ENCODE measurements around the gene ARHGAP26. TPM values are rescaled to one million over a fixed set of nuclear protein-coding genes. Genes with fewer than 3 reads are reported as not detected.

ARHGAP26 gene
- total RNA-seq, 1 experiment from 2014 or later = 54.3 TPM

DNA sequence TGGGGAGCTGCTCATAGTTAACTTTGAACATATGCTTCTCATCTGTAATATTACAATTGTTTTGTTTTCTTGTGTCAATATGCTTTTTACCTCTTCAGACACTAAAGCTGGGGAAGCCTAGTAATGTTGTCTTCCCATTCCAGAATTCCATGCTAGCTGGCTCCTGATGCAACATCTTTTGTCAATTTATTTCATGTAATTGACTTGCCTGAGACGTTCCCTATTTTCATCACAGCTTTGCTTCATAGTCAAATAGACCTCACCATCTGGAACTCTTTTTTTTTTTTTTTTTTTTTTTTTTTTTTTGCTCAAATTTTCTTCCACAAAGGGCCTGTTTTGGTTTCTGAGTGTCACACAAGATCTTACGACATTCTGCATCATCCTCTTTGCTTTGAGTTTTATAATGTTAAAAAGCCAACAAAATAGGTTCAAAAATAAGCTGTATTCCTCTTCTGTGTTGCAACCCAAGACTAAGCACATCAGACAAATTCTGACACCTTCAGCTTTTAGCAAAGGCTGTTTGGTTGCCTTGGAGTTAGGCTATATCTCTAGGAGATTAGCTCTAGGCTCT, 398.1 kb downstream of the ARHGAP26 start:
- Mint-ChIP-seq H3K27me3 (ENCODE audit: insufficient read depth, unreplicated experiment) (no peaks in the 10 kb centered on the region), H3K27ac (ENCODE audit: low read depth, unreplicated experiment) (no peak overlapping the region), H3K4me1 (ENCODE audit: insufficient read depth, unreplicated experiment) (peaks cover 17% of the 10 kb centered on the region), H3K9me3 (ENCODE audit: unreplicated experiment) (no peaks in the 10 kb centered on the region), H3K36me3 (ENCODE audit: insufficient read depth, unreplicated experiment) (no peaks in the 10 kb centered on the region), H3K4me3 (ENCODE audit: unreplicated experiment) (no peak overlapping the region)
- intact Hi-C loops (cut with micrococcal nuclease) = loop anchor here (10.0 kb wide), 1 partner anchor 517 kb away; no protein-coding TSS in a partner anchor
- TF ChIP-seq, protein P1, sequence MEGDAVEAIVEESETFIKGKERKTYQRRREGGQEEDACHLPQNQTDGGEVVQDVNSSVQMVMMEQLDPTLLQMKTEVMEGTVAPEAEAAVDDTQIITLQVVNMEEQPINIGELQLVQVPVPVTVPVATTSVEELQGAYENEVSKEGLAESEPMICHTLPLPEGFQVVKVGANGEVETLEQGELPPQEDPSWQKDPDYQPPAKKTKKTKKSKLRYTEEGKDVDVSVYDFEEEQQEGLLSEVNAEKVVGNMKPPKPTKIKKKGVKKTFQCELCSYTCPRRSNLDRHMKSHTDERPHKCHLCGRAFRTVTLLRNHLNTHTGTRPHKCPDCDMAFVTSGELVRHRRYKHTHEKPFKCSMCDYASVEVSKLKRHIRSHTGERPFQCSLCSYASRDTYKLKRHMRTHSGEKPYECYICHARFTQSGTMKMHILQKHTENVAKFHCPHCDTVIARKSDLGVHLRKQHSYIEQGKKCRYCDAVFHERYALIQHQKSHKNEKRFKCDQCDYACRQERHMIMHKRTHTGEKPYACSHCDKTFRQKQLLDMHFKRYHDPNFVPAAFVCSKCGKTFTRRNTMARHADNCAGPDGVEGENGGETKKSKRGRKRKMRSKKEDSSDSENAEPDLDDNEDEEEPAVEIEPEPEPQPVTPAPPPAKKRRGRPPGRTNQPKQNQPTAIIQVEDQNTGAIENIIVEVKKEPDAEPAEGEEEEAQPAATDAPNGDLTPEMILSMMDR (IDR thresholded peaks at IDR 0.05; ENCODE audit: unreplicated experiment) = no peak
- ChIA-PET POLR2A (interaction anchor here (0.6 to 3.5 kb wide), 5 partner anchors 9 to 104 kb away, joined by 3 to 25 read pairs (median 4); no protein-coding TSS in a partner anchor), CTCF (interaction anchor here (0.6 to 2.3 kb wide), 5 partner anchors 9 to 25 kb away, joined by 3 to 6 read pairs (median 4); no protein-coding TSS in a partner anchor)
- DNase-seq (ENCODE audit: unreplicated experiment) = no peak
- BruUV-seq (replicated peaks) = no TSS peak

DNA sequence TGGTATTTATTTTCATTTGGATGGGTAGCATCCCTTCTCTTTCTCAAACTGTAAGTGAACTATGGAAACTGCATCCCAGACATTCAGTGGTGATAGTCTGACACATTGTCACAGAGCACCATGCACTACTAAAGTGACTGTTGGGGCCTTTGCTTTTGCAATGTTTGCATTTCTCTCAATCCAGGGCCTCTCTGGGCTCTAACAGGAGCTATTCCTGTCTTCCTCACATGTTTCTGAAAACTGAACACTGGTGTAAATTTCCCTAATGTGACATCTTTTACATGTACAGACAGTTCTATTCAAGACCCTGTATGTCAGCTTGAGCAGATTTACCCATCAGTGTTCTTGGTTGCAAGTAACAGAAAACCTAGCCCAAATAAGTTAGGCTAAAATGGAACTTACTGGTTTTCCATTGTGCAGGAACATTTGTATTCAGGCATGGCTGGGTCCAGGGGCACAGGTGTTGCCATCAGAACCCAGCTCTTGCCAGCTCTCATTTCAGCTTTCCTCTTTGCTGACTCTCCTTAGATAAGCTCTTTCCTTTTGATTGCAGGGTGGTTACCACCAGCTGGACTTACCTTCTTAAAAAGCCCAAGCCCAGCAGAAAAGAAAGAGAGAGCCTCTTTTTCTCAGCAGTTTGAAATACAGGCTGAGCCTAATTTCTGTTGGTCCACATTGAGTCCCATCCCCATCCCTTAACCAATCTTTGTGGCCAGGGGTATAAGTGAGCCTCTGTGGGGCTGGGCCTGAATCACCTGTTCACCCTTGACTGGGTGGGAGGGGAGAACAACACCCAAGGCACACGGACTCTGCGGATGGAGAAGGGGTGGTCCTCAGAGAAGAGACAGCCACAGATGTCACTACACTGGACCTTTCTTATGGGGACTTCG, 399.0 kb downstream of the ARHGAP26 start:
- Mint-ChIP-seq H3K27ac (ENCODE audit: low read depth, unreplicated experiment) (no peak overlapping the region), H3K36me3 (ENCODE audit: insufficient read depth, unreplicated experiment) (no peaks in the 10 kb centered on the region), H3K4me1 (ENCODE audit: insufficient read depth, unreplicated experiment) (peaks cover 17% of the 10 kb centered on the region), H3K4me3 (ENCODE audit: unreplicated experiment) (no peak overlapping the region), H3K27me3 (ENCODE audit: insufficient read depth, unreplicated experiment) (no peaks in the 10 kb centered on the region), H3K9me3 (ENCODE audit: unreplicated experiment) (no peaks in the 10 kb centered on the region)
- DNase-seq (ENCODE audit: unreplicated experiment) = no peak
- CTCF ChIA-PET = interaction anchor here (2.3 kb wide), 1 partner anchor 14 kb away, joined by 6 read pairs; no protein-coding TSS in a partner anchor
- TF ChIP-seq, protein P1 (IDR thresholded peaks at IDR 0.05; ENCODE audit: unreplicated experiment) = no peak
- intact Hi-C loops (cut with micrococcal nuclease) = loop anchor here (10.0 kb wide), 1 partner anchor 516 kb away; no protein-coding TSS in a partner anchor
- POLR2A ChIA-PET = interaction anchor here (1.2 kb wide), 1 partner anchor 105 kb away, joined by 3 read pairs; no protein-coding TSS in a partner anchor
- no TSS peak for BruUV-seq (replicated peaks)

DNA sequence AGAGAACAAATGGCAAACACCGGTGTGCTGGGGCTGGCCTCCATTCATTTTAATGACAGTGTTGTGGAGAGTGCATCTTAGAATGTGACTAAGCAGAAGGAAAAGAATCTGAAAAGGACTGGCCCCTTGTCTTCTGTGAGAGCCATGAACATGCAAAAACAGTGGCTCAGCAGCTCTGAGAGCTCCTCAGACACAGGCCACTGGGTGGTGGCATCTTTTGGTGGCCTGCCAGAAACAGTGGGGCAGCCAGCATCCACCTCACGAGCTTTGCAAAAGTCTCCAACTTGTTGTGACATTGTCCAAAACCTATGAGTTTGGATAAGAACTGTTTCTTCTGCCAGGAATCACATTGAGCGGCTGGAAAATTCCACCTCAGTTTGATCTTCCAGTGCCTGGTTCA, 399.9 kb downstream of the ARHGAP26 start:
- TF ChIP-seq, protein P1 (IDR thresholded peaks at IDR 0.05; ENCODE audit: unreplicated experiment) = no peak
- Mint-ChIP-seq H3K4me3 (ENCODE audit: unreplicated experiment) (no peak overlapping the region), H3K27me3 (ENCODE audit: insufficient read depth, unreplicated experiment) (no peaks in the 10 kb centered on the region), H3K36me3 (ENCODE audit: insufficient read depth, unreplicated experiment) (no peaks in the 10 kb centered on the region), H3K9me3 (ENCODE audit: unreplicated experiment) (no peaks in the 10 kb centered on the region), H3K4me1 (ENCODE audit: insufficient read depth, unreplicated experiment) (peaks cover 11% of the 10 kb centered on the region), H3K27ac (ENCODE audit: low read depth, unreplicated experiment) (no peak overlapping the region)
- ChIA-PET POLR2A (no interaction called here), CTCF (interaction anchor here (1.7 kb wide), 1 partner anchor 8 kb away, joined by 6 read pairs; no protein-coding TSS in a partner anchor)
- BruUV-seq (replicated peaks) = no TSS peak
- no peak for DNase-seq (ENCODE audit: unreplicated experiment)
- intact Hi-C loops (cut with micrococcal nuclease) = loop anchor here (10.0 kb wide), 1 partner anchor 245 kb away; no protein-coding TSS in a partner anchor

GRCh38 chr5:143170977-143171376, 400.8 kb downstream of the ARHGAP26 start:
- intact Hi-C loops (cut with micrococcal nuclease) = loop anchor here (10.0 kb wide), 1 partner anchor 246 kb away; no protein-coding TSS in a partner anchor
- no peak overlapping the region for H3K27ac Mint-ChIP-seq (ENCODE audit: low read depth, unreplicated experiment)
- no peaks in the 10 kb centered on the region for H3K9me3 Mint-ChIP-seq (ENCODE audit: unreplicated experiment)
- peaks cover 10% of the 10 kb centered on the region for H3K4me1 Mint-ChIP-seq (ENCODE audit: insufficient read depth, unreplicated experiment)
- no peak for DNase-seq (ENCODE audit: unreplicated experiment)
- no peaks in the 10 kb centered on the region for H3K36me3 Mint-ChIP-seq (ENCODE audit: insufficient read depth, unreplicated experiment)
- H3K27me3 Mint-ChIP-seq (ENCODE audit: insufficient read depth, unreplicated experiment) = no peaks in the 10 kb centered on the region
- ChIA-PET CTCF (interaction anchor here (0.6 to 1.7 kb wide), 3 partner anchors 9 to 797 kb away, joined by 3 to 6 read pairs (median 3); no protein-coding TSS in a partner anchor), POLR2A (interaction anchor here (0.6 to 0.7 kb wide), 2 partner anchors 250 to 993 kb away, joined by 3 read pairs; no protein-coding TSS in a partner anchor)
- no peak overlapping the region for H3K4me3 Mint-ChIP-seq (ENCODE audit: unreplicated experiment)
- no TSS peak for BruUV-seq (replicated peaks)
- TF ChIP-seq, protein P1 (IDR thresholded peaks at IDR 0.05; ENCODE audit: unreplicated experiment) = no peak

Data from MCF 10A (cell line).